Measurements from ENCODE around the gene PWWP2B.

Gene PWWP2B

DNA sequence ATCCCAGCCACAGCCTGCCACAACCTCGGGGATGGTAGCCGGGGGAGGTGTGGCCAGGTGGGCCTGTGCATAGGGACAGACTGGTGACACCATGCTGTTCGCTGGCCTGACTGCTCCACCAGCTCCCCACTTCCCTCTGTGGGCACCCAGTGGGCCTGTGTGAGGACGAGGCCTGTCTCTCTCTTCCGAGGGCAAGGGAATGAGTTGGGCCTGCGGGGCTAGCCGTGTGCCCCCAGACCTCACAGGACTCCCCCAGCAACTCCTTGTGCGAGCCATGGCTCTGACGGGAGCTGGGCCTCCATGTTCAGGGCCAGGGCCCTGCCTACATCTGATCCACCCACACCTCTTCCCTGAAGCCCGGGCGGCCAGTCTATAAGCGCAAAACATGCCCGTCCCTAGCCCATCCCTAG is 40.5 kb downstream of the PWWP2B start:
- no peak overlapping the region for H3K27ac ChIP-seq (ENCODE audit: low read depth, low read length)
- H3K27me3 ChIP-seq (ENCODE audit: control insufficient read depth in 1 of 2, insufficient read depth in 2 of 2, low read length in 2 of 2): no peaks in the 10 kb centered on the region
- H3K9ac ChIP-seq (ENCODE audit: low read length): no peak overlapping the region
- H3K9me3 ChIP-seq (ENCODE audit: low read length): no peaks in the 10 kb centered on the region
- no peaks in the 10 kb centered on the region for H3K36me3 ChIP-seq (ENCODE audit: insufficient read depth, low read length)
- H3K4me1 ChIP-seq (ENCODE audit: insufficient read depth, low read length): no peaks in the 10 kb centered on the region
- no peak overlapping the region for H3K4me3 ChIP-seq (ENCODE audit: low read depth in 1 of 2, low read length in 2 of 2)

DNA sequence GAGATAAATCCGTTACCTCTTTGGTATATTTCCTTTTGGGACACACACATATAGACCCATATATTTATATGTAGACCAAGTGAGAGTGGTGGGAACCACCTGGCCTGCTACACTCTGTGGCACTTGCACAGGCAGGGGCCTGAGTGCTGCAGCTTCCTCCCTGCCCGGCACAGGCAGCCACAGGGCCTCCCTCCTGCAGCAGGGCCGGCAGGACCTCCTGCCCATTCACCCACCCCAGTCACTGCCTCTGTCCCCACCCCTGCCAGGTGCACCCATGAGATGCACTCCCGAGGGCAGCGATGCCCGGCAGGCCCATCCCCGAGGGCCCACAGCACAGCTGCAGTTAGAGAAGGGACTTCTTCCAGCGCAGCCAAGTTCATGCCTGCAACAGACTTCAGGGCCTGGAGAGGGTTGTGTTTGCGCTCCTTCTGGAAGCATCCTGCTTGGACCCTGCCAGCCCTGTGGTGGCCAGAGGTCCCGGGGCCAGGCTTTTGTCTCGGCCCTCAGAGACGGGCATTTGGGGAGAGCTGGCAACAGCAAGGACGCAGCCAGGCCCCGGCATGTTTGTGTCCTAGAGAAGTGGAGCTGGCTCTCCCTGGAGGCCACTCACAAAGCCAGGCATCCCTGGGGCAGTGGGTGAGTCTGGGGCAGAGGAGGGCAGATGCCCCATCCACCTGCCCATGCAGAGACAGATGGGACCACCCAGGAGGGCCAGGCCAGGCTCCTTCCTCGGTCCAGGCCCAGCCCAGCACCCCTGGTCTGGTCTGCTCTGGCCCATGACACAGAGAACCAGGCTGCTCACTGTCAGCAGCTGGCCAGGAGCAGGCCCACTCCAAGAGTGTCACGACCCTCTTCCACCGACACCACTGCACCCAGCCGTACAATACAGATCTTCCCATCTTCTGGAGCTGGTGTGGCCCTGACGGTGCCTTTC is 41.4 kb downstream of the PWWP2B start:
- Histone ChIP-seq H3K9ac (ENCODE audit: low read length) (no peak overlapping the region), H3K27me3 (ENCODE audit: control insufficient read depth in 1 of 2, insufficient read depth in 2 of 2, low read length in 2 of 2) (no peaks in the 10 kb centered on the region), H3K4me3 (ENCODE audit: low read depth in 1 of 2, low read length in 2 of 2) (no peak overlapping the region), H3K27ac (ENCODE audit: low read depth, low read length) (no peak overlapping the region), H3K4me1 (ENCODE audit: insufficient read depth, low read length) (no peaks in the 10 kb centered on the region), H3K9me3 (ENCODE audit: low read length) (no peaks in the 10 kb centered on the region), H3K36me3 (ENCODE audit: insufficient read depth, low read length) (no peaks in the 10 kb centered on the region)

DNA sequence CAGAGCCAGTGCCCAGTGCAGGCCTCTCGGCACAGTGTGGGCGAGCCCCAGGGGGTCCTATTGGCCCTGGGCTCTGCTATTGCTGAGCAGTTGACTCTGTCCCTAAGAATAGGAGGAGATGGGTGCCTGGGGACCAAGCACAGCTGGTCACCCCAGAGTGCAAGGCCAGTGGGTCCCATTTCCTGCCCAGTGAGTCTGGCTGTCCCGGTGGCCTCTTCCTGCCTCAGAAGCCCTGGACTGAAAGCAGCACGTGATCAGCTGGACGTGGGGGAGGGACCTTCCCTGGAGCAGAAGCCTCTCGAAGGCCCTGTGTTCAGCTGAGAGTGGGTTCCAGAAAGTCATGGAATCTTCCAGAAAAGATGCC is 42.0 kb downstream of the PWWP2B start:
- no peaks in the 10 kb centered on the region for H3K27me3 ChIP-seq (ENCODE audit: control insufficient read depth in 1 of 2, insufficient read depth in 2 of 2, low read length in 2 of 2)
- no peak overlapping the region for H3K9ac ChIP-seq (ENCODE audit: low read length)
- H3K27ac ChIP-seq (ENCODE audit: low read depth, low read length): no peak overlapping the region
- no peaks in the 10 kb centered on the region for H3K36me3 ChIP-seq (ENCODE audit: insufficient read depth, low read length)
- H3K9me3 ChIP-seq (ENCODE audit: low read length): no peaks in the 10 kb centered on the region
- H3K4me3 ChIP-seq (ENCODE audit: low read depth in 1 of 2, low read length in 2 of 2): no peak overlapping the region
- no peaks in the 10 kb centered on the region for H3K4me1 ChIP-seq (ENCODE audit: insufficient read depth, low read length)

DNA sequence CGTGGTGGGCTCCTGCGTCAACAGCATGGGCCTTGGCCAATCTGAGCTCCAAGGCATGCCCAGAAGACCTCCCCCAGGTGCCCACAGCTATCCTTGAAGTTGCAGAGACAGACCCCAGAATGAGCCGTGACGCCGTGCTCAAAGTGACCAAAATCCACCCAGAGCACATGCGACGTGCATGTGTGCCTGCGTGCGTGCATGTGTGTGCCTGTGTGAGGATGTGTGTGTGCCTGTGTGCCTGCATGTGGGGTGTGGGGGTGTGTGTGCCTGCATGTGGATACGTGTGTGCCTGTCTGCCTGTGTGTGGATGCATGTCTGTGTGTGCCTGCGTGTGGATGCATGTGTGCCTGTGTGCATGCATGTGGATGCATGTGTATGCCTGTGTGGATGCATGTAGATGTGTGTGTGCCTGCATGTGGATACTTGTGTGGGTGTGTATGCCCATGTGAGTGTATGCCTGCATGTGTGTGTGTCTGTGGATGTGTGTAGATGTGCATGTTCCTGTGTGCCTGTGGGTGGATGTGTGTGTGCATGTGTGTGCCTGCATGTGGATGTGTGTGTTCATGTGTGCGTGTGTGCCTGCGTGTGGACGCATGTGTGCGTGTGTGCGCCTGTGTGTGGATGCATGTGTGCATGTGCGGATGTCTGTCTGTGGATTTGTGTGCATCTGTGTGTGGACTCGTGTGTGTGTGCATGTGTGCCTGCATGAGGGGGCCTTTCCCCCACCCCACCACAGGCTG is 42.6 kb downstream of the PWWP2B start:
- H3K4me3 ChIP-seq (ENCODE audit: low read depth in 1 of 2, low read length in 2 of 2): no peak overlapping the region
- H3K4me1 ChIP-seq (ENCODE audit: insufficient read depth, low read length): no peaks in the 10 kb centered on the region
- H3K9ac ChIP-seq (ENCODE audit: low read length): no peak overlapping the region
- H3K27ac ChIP-seq (ENCODE audit: low read depth, low read length): no peak overlapping the region
- H3K27me3 ChIP-seq (ENCODE audit: control insufficient read depth in 1 of 2, insufficient read depth in 2 of 2, low read length in 2 of 2): no peaks in the 10 kb centered on the region
- H3K36me3 ChIP-seq (ENCODE audit: insufficient read depth, low read length): no peaks in the 10 kb centered on the region
- no peaks in the 10 kb centered on the region for H3K9me3 ChIP-seq (ENCODE audit: low read length)

DNA sequence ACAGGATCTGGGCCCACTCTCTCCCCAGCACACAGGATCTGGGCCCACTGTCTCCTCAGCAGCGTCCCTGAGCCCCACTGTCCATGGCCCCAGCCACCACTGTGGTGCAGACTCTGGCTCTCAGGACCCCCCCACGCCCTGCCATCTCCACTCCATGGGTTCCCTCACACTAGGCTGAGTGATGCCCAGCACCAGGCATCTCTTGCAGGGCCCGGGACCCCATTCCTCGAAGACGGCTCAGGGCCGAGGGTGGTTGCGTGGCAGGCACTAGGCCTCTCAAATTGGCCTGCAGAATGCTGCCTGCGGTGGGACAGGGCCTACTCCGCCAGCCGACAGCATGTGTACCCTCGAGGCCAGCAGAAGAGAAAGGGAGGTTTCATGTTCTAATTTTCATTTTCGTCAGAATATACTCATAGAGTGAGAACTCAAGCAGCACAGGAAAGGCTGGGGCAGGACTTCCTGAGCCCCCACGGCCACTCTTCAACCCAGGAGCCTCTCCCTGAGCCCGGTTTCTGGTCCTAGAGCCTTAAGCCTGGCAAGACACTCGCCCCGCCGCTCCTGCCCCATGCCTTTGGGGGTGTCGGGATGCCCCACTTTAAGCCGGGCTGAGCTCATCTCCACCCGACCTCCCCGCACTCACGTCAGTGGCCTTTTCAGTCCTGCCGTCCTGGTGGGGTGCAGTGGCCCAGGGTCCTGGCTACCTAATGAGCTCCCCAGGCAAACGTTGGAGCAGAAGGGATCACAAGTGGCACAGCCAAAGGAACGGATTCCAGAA is 44.0 kb downstream of the PWWP2B start:
- H3K9ac ChIP-seq (ENCODE audit: low read length): no peak overlapping the region
- H3K27ac ChIP-seq (ENCODE audit: low read depth, low read length): no peak overlapping the region
- H3K36me3 ChIP-seq (ENCODE audit: insufficient read depth, low read length): no peaks in the 10 kb centered on the region
- H3K4me3 ChIP-seq (ENCODE audit: low read depth in 1 of 2, low read length in 2 of 2): no peak overlapping the region
- H3K4me1 ChIP-seq (ENCODE audit: insufficient read depth, low read length): no peaks in the 10 kb centered on the region
- no peaks in the 10 kb centered on the region for H3K9me3 ChIP-seq (ENCODE audit: low read length)
- no peaks in the 10 kb centered on the region for H3K27me3 ChIP-seq (ENCODE audit: control insufficient read depth in 1 of 2, insufficient read depth in 2 of 2, low read length in 2 of 2)

DNA sequence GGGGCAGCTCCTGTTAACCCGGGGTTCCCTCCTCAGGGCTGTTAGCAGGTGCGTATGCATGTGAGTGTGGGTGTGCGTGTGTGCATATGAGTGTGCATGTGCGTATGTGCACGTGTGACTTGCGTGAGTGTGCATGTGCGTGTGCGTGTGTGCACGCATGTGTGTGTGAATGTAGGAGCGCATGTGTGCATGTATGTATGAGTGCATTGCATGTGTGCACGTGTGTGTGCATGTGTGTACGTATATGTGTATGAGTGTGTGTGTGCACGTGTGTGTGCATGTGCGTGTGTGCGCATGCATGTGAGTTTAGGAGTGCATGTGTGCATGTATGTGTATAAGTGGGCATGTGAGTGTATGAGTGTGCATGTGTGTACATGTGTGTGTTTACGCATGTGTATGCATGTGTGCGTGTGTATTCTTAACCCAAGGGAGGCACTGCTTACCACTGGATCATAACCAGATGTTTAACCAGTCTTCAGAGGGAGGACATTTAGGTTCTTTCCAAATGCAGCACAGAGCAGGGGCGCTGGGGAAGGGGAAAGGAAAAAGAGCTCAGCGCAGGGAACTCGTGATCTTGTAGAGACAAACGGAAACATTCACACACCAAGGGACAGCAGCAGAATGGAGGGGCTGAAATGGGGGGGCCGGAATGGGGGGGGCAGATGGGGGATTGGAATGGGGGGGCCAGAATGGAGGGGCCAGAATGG is 45.0 kb downstream of the PWWP2B start:
- Histone ChIP-seq H3K27ac (ENCODE audit: low read depth, low read length) (no peak overlapping the region), H3K4me1 (ENCODE audit: insufficient read depth, low read length) (peaks cover 5% of the 10 kb centered on the region), H3K36me3 (ENCODE audit: insufficient read depth, low read length) (no peaks in the 10 kb centered on the region), H3K9ac (ENCODE audit: low read length) (no peak overlapping the region), H3K4me3 (ENCODE audit: low read depth in 1 of 2, low read length in 2 of 2) (no peak overlapping the region), H3K9me3 (ENCODE audit: low read length) (no peaks in the 10 kb centered on the region), H3K27me3 (ENCODE audit: control insufficient read depth in 1 of 2, insufficient read depth in 2 of 2, low read length in 2 of 2) (no peaks in the 10 kb centered on the region)

DNA sequence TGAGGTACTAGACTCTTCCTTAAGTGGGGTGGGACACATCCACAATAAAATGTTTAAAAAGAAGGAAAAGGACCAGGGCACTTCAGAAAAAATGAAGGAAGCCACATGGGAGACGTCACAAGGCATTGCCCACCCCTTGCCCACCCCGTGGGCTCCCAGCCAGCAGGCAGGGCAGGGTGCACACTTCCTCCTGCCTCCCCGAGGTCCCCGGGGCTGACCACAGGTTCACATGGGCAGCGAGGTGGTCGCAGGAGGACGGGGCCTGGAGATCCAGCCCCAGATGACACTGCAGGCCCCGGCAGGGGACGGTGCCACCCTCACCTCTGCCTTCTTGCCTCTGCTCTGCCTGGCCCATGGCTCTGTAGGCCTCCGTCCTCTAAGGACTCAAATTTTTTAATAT is 45.6 kb downstream of the PWWP2B start:
- H3K4me1 ChIP-seq (ENCODE audit: insufficient read depth, low read length): peaks cover 12% of the 10 kb centered on the region
- H3K9ac ChIP-seq (ENCODE audit: low read length): no peak overlapping the region
- no peaks in the 10 kb centered on the region for H3K27me3 ChIP-seq (ENCODE audit: control insufficient read depth in 1 of 2, insufficient read depth in 2 of 2, low read length in 2 of 2)
- no peaks in the 10 kb centered on the region for H3K36me3 ChIP-seq (ENCODE audit: insufficient read depth, low read length)
- H3K27ac ChIP-seq (ENCODE audit: low read depth, low read length): no peak overlapping the region
- no peaks in the 10 kb centered on the region for H3K9me3 ChIP-seq (ENCODE audit: low read length)
- H3K4me3 ChIP-seq (ENCODE audit: low read depth in 1 of 2, low read length in 2 of 2): no peak overlapping the region

DNA sequence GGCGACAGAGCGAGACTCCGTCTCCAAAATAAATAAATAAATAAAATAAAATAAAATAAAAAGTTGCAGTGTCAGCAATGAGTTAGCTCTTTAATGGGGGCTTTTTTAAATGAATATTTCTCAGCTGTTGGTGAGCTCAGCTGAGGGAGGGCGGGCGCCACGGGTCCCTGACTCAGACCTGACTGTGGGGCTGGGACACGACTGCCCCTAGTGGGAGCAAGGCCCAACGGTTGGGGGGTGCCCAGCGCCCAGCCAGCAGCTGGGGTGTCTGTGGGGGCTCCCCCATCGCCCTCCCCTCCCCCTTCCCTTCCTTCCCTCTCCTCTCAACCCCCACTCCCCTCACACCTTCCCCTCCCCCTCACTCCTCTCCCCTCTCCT is 46.6 kb downstream of the PWWP2B start:
- no peaks in the 10 kb centered on the region for H3K36me3 ChIP-seq (ENCODE audit: insufficient read depth, low read length)
- no peak overlapping the region for H3K4me3 ChIP-seq (ENCODE audit: low read depth in 1 of 2, low read length in 2 of 2)
- H3K4me1 ChIP-seq (ENCODE audit: insufficient read depth, low read length): peaks cover 19% of the 10 kb centered on the region
- H3K27ac ChIP-seq (ENCODE audit: low read depth, low read length): no peak overlapping the region
- H3K27me3 ChIP-seq (ENCODE audit: control insufficient read depth in 1 of 2, insufficient read depth in 2 of 2, low read length in 2 of 2): no peaks in the 10 kb centered on the region
- H3K9ac ChIP-seq (ENCODE audit: low read length): no peak overlapping the region
- no peaks in the 10 kb centered on the region for H3K9me3 ChIP-seq (ENCODE audit: low read length)

DNA sequence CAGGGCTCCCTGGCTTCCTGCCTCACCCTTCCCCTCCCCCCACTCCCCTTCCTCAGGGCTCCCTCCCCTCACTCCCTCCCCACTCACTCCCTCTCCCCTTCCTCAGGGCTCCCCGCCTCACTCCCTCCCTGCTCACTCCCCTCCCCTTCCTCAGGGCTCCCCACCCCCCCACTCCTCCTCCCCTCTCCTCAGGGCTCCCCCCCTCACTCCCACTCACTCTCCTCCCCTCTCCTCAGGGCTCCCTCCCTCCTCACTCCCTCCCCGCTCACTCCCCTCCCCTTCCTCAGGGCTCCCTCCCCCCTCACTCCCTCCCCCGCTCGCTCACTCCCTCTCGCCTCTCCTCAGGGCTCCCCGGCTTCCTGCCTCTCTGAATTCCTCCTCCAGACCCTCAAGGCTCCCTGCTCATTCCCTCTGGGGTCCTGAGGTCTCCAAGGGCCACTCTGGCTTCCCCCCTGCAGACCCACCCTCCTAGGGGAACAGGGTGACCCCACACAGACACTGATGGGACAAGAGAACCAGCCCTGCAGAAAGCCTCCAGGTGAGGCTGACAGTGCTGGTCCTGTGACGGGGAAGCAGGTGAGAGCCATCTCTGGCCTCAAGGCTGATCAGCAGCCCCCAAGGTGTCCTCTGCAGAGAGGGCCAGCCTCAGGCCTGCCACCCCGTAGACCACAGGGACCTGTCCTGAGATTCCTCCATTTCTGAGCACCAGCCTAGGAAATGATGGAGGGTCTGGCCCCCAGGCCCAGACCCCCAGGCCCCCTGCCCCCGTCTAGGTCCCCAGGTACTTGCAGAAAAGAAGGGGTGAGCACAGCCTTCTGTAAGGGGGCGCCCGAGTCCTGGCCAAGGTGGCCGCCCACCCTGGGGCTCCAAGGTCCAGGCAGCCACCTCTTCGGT is 47.2 kb downstream of the PWWP2B start:
- no peaks in the 10 kb centered on the region for H3K27me3 ChIP-seq (ENCODE audit: control insufficient read depth in 1 of 2, insufficient read depth in 2 of 2, low read length in 2 of 2)
- no peak overlapping the region for H3K9ac ChIP-seq (ENCODE audit: low read length)
- H3K36me3 ChIP-seq (ENCODE audit: insufficient read depth, low read length): no peaks in the 10 kb centered on the region
- H3K9me3 ChIP-seq (ENCODE audit: low read length): no peaks in the 10 kb centered on the region
- H3K27ac ChIP-seq (ENCODE audit: low read depth, low read length): no peak overlapping the region
- peaks cover 19% of the 10 kb centered on the region for H3K4me1 ChIP-seq (ENCODE audit: insufficient read depth, low read length)
- no peak overlapping the region for H3K4me3 ChIP-seq (ENCODE audit: low read depth in 1 of 2, low read length in 2 of 2)

DNA sequence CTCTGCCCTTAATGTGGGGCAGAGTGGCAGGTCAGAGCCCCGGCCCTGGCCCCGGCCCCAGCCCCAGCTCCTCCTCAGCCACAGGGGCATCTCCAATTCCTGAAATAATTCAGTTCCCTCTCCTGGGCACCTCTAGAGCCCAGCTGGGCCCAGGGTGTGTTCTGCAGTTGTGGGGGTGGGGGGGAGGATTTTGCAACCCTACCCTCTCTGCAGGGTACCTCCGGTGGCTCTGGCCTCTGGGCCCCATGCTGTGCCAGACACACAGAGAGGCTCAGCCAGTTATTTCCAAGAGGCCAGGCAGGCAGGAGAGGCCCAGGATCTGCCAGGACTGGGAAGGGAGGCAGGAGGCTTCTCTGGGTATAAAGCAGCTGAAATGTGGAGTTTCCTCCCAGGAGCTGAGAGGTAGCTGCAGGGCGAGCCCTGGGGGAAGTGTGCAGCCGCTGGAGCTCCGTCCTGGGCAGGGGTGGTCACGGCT is 47.9 kb downstream of the PWWP2B start:
- Histone ChIP-seq H3K4me3 (ENCODE audit: low read depth in 1 of 2, low read length in 2 of 2) (no peak overlapping the region), H3K4me1 (ENCODE audit: insufficient read depth, low read length) (peaks cover 19% of the 10 kb centered on the region), H3K9ac (ENCODE audit: low read length) (no peak overlapping the region), H3K27ac (ENCODE audit: low read depth, low read length) (no peak overlapping the region), H3K9me3 (ENCODE audit: low read length) (no peaks in the 10 kb centered on the region), H3K27me3 (ENCODE audit: control insufficient read depth in 1 of 2, insufficient read depth in 2 of 2, low read length in 2 of 2) (no peaks in the 10 kb centered on the region), H3K36me3 (ENCODE audit: insufficient read depth, low read length) (no peaks in the 10 kb centered on the region)
